Endothelial cell (in vitro differentiated cells): ENCODE results near the gene DAPK1. TPM values are rescaled to one million over a fixed set of nuclear protein-coding genes. Genes with fewer than 3 reads are reported as not detected.

Experiments
- DNase-seq: peaks from one replicate; pipeline ENCODE4 v3.0.0; 2021; ENCODE audit warnings: low spot score
- H3K27ac Mint-ChIP-seq: one replicate; pipeline ENCODE4 v1.8.0; 2021; ENCODE audit warnings: mixed read lengths, inconsistent platforms; ENCODE audit not compliant: unreplicated experiment
- H3K27me3 Mint-ChIP-seq: one replicate; pipeline ENCODE4 v1.8.0; 2021; ENCODE audit warnings: mild to moderate bottlenecking, moderate library complexity, mixed read lengths, inconsistent platforms; ENCODE audit not compliant: unreplicated experiment
- H3K36me3 Mint-ChIP-seq: one replicate; pipeline ENCODE4 v1.8.0; 2021; ENCODE audit warnings: mild to moderate bottlenecking, low read depth, mixed read lengths, inconsistent platforms; ENCODE audit not compliant: unreplicated experiment
- H3K4me1 Mint-ChIP-seq: one replicate; pipeline ENCODE4 v1.8.0; 2021; ENCODE audit warnings: mild to moderate bottlenecking, mixed read lengths, inconsistent platforms; ENCODE audit not compliant: unreplicated experiment
- H3K4me3 Mint-ChIP-seq: one replicate; pipeline ENCODE4 v1.8.0; 2021; ENCODE audit warnings: mild to moderate bottlenecking, mixed read lengths, inconsistent platforms; ENCODE audit not compliant: unreplicated experiment
- H3K9me3 Mint-ChIP-seq: one replicate; pipeline ENCODE4 v1.8.0; 2021; ENCODE audit warnings: mixed read lengths, inconsistent platforms; ENCODE audit not compliant: unreplicated experiment
- total RNA-seq: library from RNA; stranded (reverse); fragmentation: NEBNext Ultra II Directional; extraction: Animal tissue kit (Norgen Biotek cat#: 25700); gene quantifications from one replicate; pipeline ENCODE4 v1.2.1, GENCODE V29; 2021; ENCODE audit not compliant: unreplicated experiment
- TF ChIP-seq, protein P1 (sequence below): fragments of 200-600 bp; sonication (generic); IDR thresholded peaks from one replicate; pipeline ENCODE4 v1.5.0; 2021; ENCODE audit warnings: antibody characterized with exemption; ENCODE audit not compliant: unreplicated experiment

The DAPK1 gene
- total RNA-seq, 1 donor from 2014 or later = 36.8 TPM

DNA sequence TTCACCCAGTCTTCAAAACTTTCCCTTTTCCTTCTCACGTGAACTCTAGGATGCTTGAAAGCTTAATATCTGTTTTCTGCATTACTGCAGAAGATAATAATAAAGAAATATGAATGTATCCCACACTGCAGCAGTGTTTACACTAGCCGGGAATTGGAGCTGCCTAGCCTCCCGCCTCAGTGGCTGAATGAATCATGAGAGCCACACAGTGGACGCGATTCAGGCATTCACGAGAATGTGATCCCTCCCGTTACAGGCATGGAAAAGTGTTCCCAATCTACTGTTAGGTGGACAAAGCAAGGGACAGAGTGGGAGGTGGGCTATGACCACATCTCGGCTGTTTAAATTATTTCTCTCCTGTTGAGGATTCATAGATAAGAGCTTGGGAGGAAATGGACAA, 158.8 kb downstream of the DAPK1 start:
- no peaks in the 10 kb centered on the region for H3K36me3 Mint-ChIP-seq
- no peak for DNase-seq
- peaks cover 2% of the 10 kb centered on the region for H3K27me3 Mint-ChIP-seq

GRCh38 chr9:87657190-87657589, 159.5 kb downstream of the DAPK1 start:
- Mint-ChIP-seq H3K36me3 (no peaks in the 10 kb centered on the region), H3K4me3 (no peak overlapping the region), H3K9me3 (no peaks in the 10 kb centered on the region), H3K27me3 (peaks cover 2% of the 10 kb centered on the region), H3K27ac (no peak overlapping the region), H3K4me1 (peaks cover 13% of the 10 kb centered on the region)
- TF ChIP-seq, protein P1, sequence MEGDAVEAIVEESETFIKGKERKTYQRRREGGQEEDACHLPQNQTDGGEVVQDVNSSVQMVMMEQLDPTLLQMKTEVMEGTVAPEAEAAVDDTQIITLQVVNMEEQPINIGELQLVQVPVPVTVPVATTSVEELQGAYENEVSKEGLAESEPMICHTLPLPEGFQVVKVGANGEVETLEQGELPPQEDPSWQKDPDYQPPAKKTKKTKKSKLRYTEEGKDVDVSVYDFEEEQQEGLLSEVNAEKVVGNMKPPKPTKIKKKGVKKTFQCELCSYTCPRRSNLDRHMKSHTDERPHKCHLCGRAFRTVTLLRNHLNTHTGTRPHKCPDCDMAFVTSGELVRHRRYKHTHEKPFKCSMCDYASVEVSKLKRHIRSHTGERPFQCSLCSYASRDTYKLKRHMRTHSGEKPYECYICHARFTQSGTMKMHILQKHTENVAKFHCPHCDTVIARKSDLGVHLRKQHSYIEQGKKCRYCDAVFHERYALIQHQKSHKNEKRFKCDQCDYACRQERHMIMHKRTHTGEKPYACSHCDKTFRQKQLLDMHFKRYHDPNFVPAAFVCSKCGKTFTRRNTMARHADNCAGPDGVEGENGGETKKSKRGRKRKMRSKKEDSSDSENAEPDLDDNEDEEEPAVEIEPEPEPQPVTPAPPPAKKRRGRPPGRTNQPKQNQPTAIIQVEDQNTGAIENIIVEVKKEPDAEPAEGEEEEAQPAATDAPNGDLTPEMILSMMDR = no peak
- no peak for DNase-seq

More for the DNA sequence above, 158.8 kb downstream of the DAPK1 start:
- no peak overlapping the region for H3K27ac Mint-ChIP-seq
- peaks cover 13% of the 10 kb centered on the region for H3K4me1 Mint-ChIP-seq
- no peaks in the 10 kb centered on the region for H3K9me3 Mint-ChIP-seq
- H3K4me3 Mint-ChIP-seq = no peak overlapping the region
- TF ChIP-seq, protein P1 = no peak

DNA sequence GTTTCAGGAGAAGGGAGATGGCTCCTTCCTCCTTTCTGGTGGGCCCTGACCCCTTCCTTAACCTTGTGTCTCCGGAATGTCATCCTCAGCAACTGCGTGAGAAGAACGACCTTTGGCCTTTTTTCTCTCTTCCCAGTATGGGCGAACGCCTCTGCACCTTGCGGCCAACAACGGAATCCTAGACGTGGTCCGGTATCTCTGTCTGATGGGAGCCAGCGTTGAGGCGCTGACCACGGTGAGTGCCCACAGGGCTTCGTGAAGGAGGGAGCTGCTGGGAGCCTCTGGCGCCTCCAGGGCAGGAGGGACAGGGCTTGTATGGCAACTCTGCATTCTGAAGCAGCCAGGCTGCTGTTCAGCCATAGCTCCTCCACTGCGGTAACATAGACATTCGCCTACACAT, 160.2 kb downstream of the DAPK1 start:
- H3K27ac Mint-ChIP-seq = no peak overlapping the region

DNA sequence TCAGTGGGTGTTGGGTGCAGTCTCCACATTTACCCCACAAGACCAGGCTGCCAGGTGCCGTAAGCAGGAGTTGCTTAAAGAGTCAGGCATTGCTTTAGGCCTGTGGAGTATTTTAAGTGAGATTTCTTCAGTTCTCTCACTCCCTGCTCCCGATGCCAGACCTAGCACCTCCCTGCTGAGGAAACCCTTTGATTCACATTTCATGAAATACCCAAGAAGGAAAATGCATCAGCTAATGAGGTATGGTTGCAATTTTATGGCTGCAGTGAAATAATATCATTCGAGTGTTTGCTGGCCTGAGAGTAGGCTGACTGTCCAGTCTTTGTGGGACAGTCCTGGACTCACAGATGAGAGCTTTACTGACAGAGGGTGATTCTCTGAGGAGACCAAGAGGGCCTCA, 160.8 kb downstream of the DAPK1 start:
- H3K27me3 Mint-ChIP-seq = peaks cover 5% of the 10 kb centered on the region
- DNase-seq = no peak
- peaks cover 13% of the 10 kb centered on the region for H3K4me1 Mint-ChIP-seq
- H3K4me3 Mint-ChIP-seq = no peak overlapping the region
- TF ChIP-seq, protein P1 = no peak
- no peak overlapping the region for H3K27ac Mint-ChIP-seq
- H3K9me3 Mint-ChIP-seq = no peaks in the 10 kb centered on the region
- no peaks in the 10 kb centered on the region for H3K36me3 Mint-ChIP-seq

More for the DNA sequence above, 160.2 kb downstream of the DAPK1 start:
- H3K4me1 Mint-ChIP-seq = peaks cover 13% of the 10 kb centered on the region
- no peaks in the 10 kb centered on the region for H3K9me3 Mint-ChIP-seq
- H3K27me3 Mint-ChIP-seq = peaks cover 5% of the 10 kb centered on the region
- TF ChIP-seq, protein P1 = no peak
- no peak for DNase-seq
- no peak overlapping the region for H3K4me3 Mint-ChIP-seq
- H3K36me3 Mint-ChIP-seq = no peaks in the 10 kb centered on the region

DNA sequence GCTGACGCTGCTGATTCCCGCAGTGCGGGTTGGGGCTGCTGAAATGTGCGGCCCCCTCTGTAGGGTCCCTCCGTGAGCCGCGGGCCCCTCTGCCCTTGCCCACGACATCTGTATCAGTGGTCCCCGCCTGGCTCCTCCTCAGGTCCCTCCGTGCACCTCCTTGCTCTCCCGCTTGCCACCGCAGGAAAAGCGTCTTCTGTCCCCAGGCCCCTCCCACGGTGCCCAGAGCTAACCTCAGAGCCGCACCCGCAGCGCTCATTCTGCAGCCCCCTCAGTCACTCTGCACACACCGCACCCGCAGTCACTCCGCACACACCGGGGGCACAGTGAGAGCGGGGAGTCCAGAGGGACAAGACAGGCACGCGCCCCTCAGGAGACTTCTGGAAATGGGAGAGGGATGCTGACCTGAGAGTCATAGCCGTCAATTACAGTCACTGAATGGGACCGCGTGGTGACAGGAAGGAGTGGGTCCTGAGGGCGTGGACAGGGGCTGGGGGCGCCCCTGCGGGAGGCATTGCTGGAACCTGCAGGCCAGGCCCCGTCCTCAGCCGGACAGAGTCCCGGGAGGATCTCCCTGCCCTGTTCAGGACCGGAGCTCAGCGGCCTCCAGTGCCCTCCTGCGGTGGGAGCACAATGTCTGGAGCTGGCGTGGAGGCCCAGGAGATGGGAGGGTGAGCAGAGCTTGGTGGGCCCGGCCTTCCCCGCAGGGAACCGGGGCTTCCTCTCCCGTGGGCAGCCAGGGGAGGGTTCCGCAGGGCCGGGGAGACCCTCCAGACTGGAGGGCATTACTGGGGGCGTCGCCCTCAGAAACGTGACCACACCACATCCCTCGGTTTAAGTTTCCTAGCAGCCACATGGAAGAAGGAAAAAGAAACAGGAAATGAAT, 162.1 kb downstream of the DAPK1 start:
- Mint-ChIP-seq H3K4me3 (no peak overlapping the region), H3K27me3 (peaks cover 11% of the 10 kb centered on the region), H3K9me3 (no peaks in the 10 kb centered on the region), H3K27ac (no peak overlapping the region), H3K4me1 (peaks cover 13% of the 10 kb centered on the region), H3K36me3 (peaks cover 2% of the 10 kb centered on the region)
- DNase-seq = no peak
- TF ChIP-seq, protein P1 = no peak
